RWPE2 (cell line): ENCODE data around the gene EFNA5.

Experiments
- ATAC-seq: fragments of 200-7000 bp; cut with Tn5 transposase; 3 replicates; pipeline ENCODE4 v1.9.1; 2021; ENCODE audit warnings: low read depth
- DNase-seq: peaks from one replicate; pipeline ENCODE4 v3.0.0-alpha.2; 2020; ENCODE audit warnings: low spot score
- H3K27ac ChIP-seq: fragments of 450-650 bp; 2 replicates; pipeline ENCODE4 v1.5.1; 2017; ENCODE audit warnings: mild to moderate bottlenecking; ENCODE audit not compliant: poor library complexity, severe bottlenecking
- H3K27me3 ChIP-seq: fragments of 250-450 bp; sonication (Bioruptor Pico); 2 replicates; pipeline ENCODE4 v1.5.1; 2021; ENCODE audit warnings: mild to moderate bottlenecking, moderate library complexity; ENCODE audit not compliant: insufficient read depth, poor library complexity, severe bottlenecking
- H3K36me3 ChIP-seq: fragments of 250-450 bp; sonication (Bioruptor Pico); 2 replicates; pipeline ENCODE4 v1.5.1; 2020; ENCODE audit warnings: low read depth, mild to moderate bottlenecking, moderate library complexity
- H3K4me1 ChIP-seq: fragments of 250-450 bp; sonication (Bioruptor Pico); 2 replicates; pipeline ENCODE4 v1.5.1; 2021; ENCODE audit warnings: mild to moderate bottlenecking, moderate library complexity; ENCODE audit not compliant: insufficient read depth, poor library complexity, severe bottlenecking
- H3K4me3 ChIP-seq: fragments of 250-450 bp; sonication (Bioruptor Pico); 2 replicates; pipeline ENCODE4 v1.5.1; 2021; ENCODE audit warnings: mild to moderate bottlenecking, moderate library complexity; ENCODE audit not compliant: severe bottlenecking
- H3K9me3 ChIP-seq: fragments of 250-450 bp; sonication (Bioruptor Pico); 2 replicates; pipeline ENCODE4 v1.5.1; 2021; ENCODE audit warnings: mild to moderate bottlenecking, moderate library complexity; ENCODE audit not compliant: severe bottlenecking
- TF ChIP-seq, protein P1 (sequence below): fragments of 450-650 bp; IDR thresholded peaks from one replicate; pipeline ENCODE4 v1.5.1; 2017; ENCODE audit warnings: mild to moderate bottlenecking, moderate library complexity; ENCODE audit not compliant: poor library complexity, severe bottlenecking

EFNA5 gene

DNA sequence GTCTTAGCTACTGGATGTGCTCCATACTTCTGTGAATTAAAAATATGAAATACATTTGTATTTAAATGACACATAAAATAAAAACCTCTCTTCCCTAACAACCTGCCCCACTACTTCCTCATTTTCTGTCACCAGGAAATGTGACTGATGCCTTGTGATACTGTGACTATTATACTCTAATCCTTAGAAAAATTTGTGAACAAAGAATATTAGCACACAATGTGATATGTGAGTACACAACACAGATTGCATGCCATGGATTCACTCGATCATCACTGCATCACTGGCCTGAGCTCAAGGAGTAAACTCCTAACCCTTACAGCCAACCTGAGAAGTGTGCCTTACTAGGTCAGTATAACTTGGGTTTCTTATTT lies 281.0 kb downstream of the EFNA5 start:
- Histone ChIP-seq H3K4me1 (peaks cover 31% of the 10 kb centered on the region), H3K9me3 (no peaks in the 10 kb centered on the region), H3K27ac (peak overlapping the region; percentile 85), H3K4me3 (no peak overlapping the region), H3K36me3 (no peaks in the 10 kb centered on the region), H3K27me3 (no peaks in the 10 kb centered on the region)
- no peak for ATAC-seq
- TF ChIP-seq, protein P1, sequence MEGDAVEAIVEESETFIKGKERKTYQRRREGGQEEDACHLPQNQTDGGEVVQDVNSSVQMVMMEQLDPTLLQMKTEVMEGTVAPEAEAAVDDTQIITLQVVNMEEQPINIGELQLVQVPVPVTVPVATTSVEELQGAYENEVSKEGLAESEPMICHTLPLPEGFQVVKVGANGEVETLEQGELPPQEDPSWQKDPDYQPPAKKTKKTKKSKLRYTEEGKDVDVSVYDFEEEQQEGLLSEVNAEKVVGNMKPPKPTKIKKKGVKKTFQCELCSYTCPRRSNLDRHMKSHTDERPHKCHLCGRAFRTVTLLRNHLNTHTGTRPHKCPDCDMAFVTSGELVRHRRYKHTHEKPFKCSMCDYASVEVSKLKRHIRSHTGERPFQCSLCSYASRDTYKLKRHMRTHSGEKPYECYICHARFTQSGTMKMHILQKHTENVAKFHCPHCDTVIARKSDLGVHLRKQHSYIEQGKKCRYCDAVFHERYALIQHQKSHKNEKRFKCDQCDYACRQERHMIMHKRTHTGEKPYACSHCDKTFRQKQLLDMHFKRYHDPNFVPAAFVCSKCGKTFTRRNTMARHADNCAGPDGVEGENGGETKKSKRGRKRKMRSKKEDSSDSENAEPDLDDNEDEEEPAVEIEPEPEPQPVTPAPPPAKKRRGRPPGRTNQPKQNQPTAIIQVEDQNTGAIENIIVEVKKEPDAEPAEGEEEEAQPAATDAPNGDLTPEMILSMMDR = no peak
- no peak for DNase-seq

DNA sequence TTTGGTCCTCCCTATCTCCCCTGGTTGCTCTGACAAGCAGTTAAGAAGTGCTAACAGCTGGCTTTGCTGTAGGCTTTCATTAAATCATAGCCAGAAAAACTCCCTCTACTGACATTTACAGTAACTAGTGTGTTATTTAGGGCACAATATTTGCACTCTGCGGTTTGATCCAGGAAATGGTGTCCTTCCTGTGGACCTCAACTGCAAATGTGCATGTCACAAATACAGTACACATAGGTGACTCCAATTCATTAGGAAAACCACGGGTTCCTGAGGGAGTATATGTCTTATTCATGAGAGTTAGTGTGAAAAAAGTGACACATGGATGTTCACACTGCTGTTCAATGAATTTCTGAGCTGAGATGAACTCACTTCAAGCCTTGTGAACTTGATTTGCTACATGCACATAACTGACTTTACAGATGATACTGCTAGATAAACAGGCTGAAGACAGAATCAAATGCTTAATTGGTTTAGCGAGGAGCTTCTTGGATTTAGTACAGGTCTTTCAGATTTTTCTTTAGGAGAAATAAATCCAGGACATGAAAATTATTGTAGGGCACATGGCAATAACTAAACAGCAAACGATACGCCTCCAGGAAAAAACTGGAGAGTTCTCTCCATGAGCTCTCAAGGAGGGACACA lies 281.5 kb downstream of the EFNA5 start:
- peak; percentile 46 for ATAC-seq

DNA sequence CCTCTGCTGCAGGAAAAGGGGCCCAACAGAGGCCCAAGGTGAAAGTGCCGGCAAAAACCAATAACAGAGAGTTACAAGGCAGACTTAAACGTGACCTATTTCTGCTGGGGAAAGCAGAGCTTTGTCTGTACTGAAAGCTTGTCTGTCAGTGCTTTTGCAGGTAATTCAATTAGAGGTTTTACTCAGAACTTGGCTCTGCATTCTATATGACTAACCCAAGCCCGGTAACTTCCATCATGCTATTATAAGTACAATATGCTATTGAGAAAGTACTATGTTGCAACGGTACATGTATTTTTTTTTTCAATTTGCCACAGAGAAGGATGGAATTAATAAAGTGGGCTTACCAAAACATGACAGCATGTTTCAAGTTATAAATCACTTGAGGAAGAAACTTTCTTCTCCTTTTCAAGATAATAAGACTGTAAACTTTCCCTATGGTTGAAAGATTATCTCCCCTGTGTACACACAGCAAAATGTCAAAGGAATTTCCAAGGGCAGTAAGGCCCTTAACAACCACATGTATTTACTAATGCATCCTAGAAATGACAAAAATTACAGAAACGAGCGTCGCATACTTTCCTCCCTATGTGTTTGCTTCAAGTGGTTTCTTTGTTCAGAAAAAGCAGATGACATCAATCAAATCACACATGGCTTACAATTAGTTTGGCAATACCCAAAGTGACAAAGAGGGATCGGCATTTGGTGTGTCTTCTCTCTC lies 282.4 kb downstream of the EFNA5 start:
- Histone ChIP-seq H3K27me3 (no peaks in the 10 kb centered on the region), H3K4me3 (no peak overlapping the region), H3K36me3 (no peaks in the 10 kb centered on the region), H3K27ac (peak overlapping the region; percentile 85), H3K4me1 (peaks cover 39% of the 10 kb centered on the region), H3K9me3 (no peaks in the 10 kb centered on the region)
- no peak for DNase-seq
- TF ChIP-seq, protein P1 = no peak
- ATAC-seq = peak; percentile 85

More for the DNA sequence above, 281.5 kb downstream of the EFNA5 start:
- no peaks in the 10 kb centered on the region for H3K9me3 ChIP-seq
- no peaks in the 10 kb centered on the region for H3K36me3 ChIP-seq
- H3K27me3 ChIP-seq = no peaks in the 10 kb centered on the region
- TF ChIP-seq, protein P1 = peak; percentile 35
- H3K4me1 ChIP-seq = peaks cover 31% of the 10 kb centered on the region
- H3K27ac ChIP-seq = peak overlapping the region; percentile 85
- no peak overlapping the region for H3K4me3 ChIP-seq
- DNase-seq = no peak

DNA sequence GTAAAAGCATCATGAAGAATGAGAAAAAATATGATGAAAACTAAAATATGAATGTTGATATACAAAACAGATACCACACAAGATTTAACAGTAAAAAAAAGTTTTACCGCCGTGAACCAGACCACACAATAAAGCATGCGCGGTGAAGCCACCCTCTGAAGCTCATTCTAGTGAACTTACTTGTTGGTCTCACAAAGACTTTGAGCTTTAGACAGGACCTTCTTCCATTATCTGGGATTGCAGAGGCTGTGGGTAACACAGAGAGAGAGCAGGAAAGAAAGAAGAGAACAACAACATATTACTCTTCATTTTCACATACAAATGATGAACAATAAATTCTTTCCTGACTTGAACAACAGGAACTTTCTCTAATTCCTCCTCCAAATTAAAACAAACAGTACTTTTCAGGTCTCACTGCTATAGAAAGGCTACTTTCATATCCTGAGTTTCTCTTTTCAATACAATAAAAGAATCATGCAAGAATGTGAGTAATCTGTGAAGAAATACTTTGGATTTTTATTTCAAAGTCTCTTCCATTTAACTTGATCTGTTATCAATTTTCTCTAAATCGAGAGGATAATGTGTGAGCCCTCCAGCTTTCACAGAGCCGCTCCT lies 283.1 kb downstream of the EFNA5 start:
- Histone ChIP-seq H3K4me1 (peaks cover 45% of the 10 kb centered on the region), H3K27me3 (no peaks in the 10 kb centered on the region), H3K36me3 (no peaks in the 10 kb centered on the region), H3K27ac (peak overlapping the region; percentile 85), H3K4me3 (no peak overlapping the region), H3K9me3 (no peaks in the 10 kb centered on the region)
- TF ChIP-seq, protein P1 = no peak
- DNase-seq (no peak), ATAC-seq (peak; percentile 13; the same call in 2 of the 3 replicates)

DNA sequence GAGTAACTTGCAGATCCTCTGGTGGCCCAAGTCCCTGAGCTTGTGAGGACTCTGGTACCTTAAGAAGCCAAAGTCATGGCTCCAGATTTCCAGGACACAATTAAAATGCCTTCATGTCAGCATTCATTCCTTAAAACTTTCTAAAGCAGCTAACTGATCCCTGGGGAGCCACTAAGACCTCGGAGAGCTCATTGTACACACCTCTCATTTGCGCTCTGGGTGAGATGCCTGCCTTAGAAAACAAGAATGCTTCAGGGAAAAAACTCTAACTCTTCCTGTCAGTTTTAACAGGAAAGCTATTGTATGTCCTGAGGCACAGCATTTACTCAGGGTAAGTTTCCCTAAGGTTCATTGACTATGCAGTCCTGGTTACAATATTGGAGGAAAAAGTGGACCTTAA lies 285.0 kb downstream of the EFNA5 start:
- ATAC-seq (no peak), DNase-seq (no peak)
- Histone ChIP-seq H3K4me1 (peaks cover 63% of the 10 kb centered on the region), H3K36me3 (no peaks in the 10 kb centered on the region), H3K4me3 (no peak overlapping the region), H3K27me3 (no peaks in the 10 kb centered on the region), H3K27ac (no peak overlapping the region), H3K9me3 (no peaks in the 10 kb centered on the region)
- TF ChIP-seq, protein P1 = no peak
